H9 (cell line): ENCODE measurements around the gene MYO1D. TPM values are rescaled to one million over a fixed set of nuclear protein-coding genes. Genes with fewer than 3 reads are reported as not detected.
A peak's percentile ranks its signal among the peaks of the same experiment; 100 is the strongest.

ENCODE experiments used
- DNase-seq: peaks from one replicate; pipeline ENCODE4 v3.0.0-alpha.2; 2017
- H2AFZ ChIP-seq: one replicate; pipeline ENCODE4 v1.6.1; 2013; ENCODE audit warnings: mild to moderate bottlenecking, low read length, control low read depth, moderate library complexity
- H2AK5ac ChIP-seq: 2 replicates; pipeline ENCODE4 v1.6.1; 2013; ENCODE audit warnings: low read length, control low read depth, mixed read lengths; ENCODE audit not compliant: insufficient read length
- H2BK120ac ChIP-seq: one replicate; pipeline ENCODE4 v1.6.1; 2013; ENCODE audit warnings: low read depth, mild to moderate bottlenecking, low read length, control low read depth, inconsistent platforms; ENCODE audit not compliant: poor library complexity, severe bottlenecking
- H2BK12ac ChIP-seq: 2 replicates; pipeline ENCODE4 v1.6.1; 2013; ENCODE audit warnings: low read length, control low read depth, mixed read lengths, low read depth; ENCODE audit not compliant: insufficient read length
- H2BK15ac ChIP-seq: 2 replicates; pipeline ENCODE4 v1.6.1; 2013; ENCODE audit warnings: low read depth, low read length, control low read depth
- H2BK20ac ChIP-seq: one replicate; pipeline ENCODE4 v1.6.1; 2013; ENCODE audit warnings: low read depth, mild to moderate bottlenecking, low read length, control low read depth, inconsistent platforms; ENCODE audit not compliant: poor library complexity, severe bottlenecking
- H2BK5ac ChIP-seq: 2 replicates; pipeline ENCODE4 v1.6.1; 2013; ENCODE audit warnings: low read length, control low read depth, mixed read lengths; ENCODE audit not compliant: insufficient read length
- H3K14ac ChIP-seq: 2 replicates; pipeline ENCODE4 v1.6.1; 2013; ENCODE audit warnings: low read length, control low read depth; ENCODE audit not compliant: insufficient read depth
- H3K18ac ChIP-seq: 2 replicates; pipeline ENCODE4 v1.6.1; 2013; ENCODE audit warnings: low read depth, mild to moderate bottlenecking, mixed read lengths, low read length, control low read depth; ENCODE audit not compliant: insufficient read length
- H3K23ac ChIP-seq: 2 replicates; pipeline ENCODE4 v1.6.1; 2013; ENCODE audit warnings: low read length, control low read depth, mixed read lengths, low read depth; ENCODE audit not compliant: insufficient read length
- H3K23me2 ChIP-seq: 2 replicates; pipeline ENCODE4 v1.6.1; 2013; ENCODE audit warnings: low read depth, mild to moderate bottlenecking, mixed read lengths, low read length, control low read depth; ENCODE audit not compliant: insufficient read length, poor library complexity, severe bottlenecking
- H3K27ac ChIP-seq: 2 replicates; pipeline ENCODE4 v1.5.1; 2013; ENCODE audit warnings: low read length, control low read depth, mixed read lengths, low read depth; ENCODE audit not compliant: insufficient read length
- H3K27me3 ChIP-seq: 2 replicates; pipeline ENCODE4 v1.6.1; 2013; ENCODE audit warnings: low read length, control low read depth, inconsistent platforms; ENCODE audit not compliant: insufficient read depth
- H3K4ac ChIP-seq: 2 replicates; pipeline ENCODE4 v1.6.1; 2013; ENCODE audit warnings: low read depth, mild to moderate bottlenecking, control low read depth, inconsistent platforms, low read length, moderate library complexity
- H3K4me1 ChIP-seq: 2 replicates; pipeline ENCODE4 v1.6.1; 2013; ENCODE audit warnings: low read length, control low read depth, inconsistent platforms; ENCODE audit not compliant: insufficient read depth
- H3K4me2 ChIP-seq: 2 replicates; pipeline ENCODE4 v1.6.1; 2013; ENCODE audit warnings: low read length, control low read depth, mixed read lengths; ENCODE audit not compliant: insufficient read length, insufficient read depth
- H3K56ac ChIP-seq: 2 replicates; pipeline ENCODE4 v1.6.1; 2013; ENCODE audit warnings: low read depth, mild to moderate bottlenecking, mixed read lengths, low read length, control low read depth; ENCODE audit not compliant: insufficient read length
- H3K79me1 ChIP-seq: 2 replicates; pipeline ENCODE4 v1.6.1; 2013; ENCODE audit warnings: low read depth, mild to moderate bottlenecking, moderate library complexity, low read length, control low read depth, inconsistent platforms; ENCODE audit not compliant: insufficient read depth, poor library complexity, severe bottlenecking
- H3K79me2 ChIP-seq: 2 replicates; pipeline ENCODE4 v1.6.1; 2013; ENCODE audit warnings: low read length, control low read depth, inconsistent platforms; ENCODE audit not compliant: insufficient read depth
- H3K9ac ChIP-seq: 2 replicates; pipeline ENCODE4 v1.6.1; 2013; ENCODE audit warnings: low read length, control low read depth, mixed read lengths; ENCODE audit not compliant: insufficient read length; ENCODE audit errors: extremely low read depth
- H3K9me3 ChIP-seq: one replicate; pipeline ENCODE4 v1.6.1; 2013; ENCODE audit warnings: low read depth, low read length, inconsistent platforms; ENCODE audit not compliant: control insufficient read depth
- H3T11ph ChIP-seq: one replicate; pipeline ENCODE4 v1.6.1; 2013; ENCODE audit warnings: mild to moderate bottlenecking, low read length, control low read depth, inconsistent platforms
- H4K20me1 ChIP-seq: one replicate; pipeline ENCODE4 v1.6.1; 2013; ENCODE audit not compliant: control insufficient read depth, insufficient read length, insufficient read depth
- H4K5ac ChIP-seq: 2 replicates; pipeline ENCODE4 v1.6.1; 2013; ENCODE audit warnings: low read depth, mild to moderate bottlenecking, mixed read lengths, low read length, control low read depth; ENCODE audit not compliant: insufficient read length
- H4K8ac ChIP-seq: replicated peaks from 2 replicates; pipeline ENCODE4 v1.6.1; 2013; ENCODE audit warnings: low read length, control low read depth, mixed read lengths, low read depth; ENCODE audit not compliant: insufficient read length
- H4K91ac ChIP-seq: 2 replicates; pipeline ENCODE4 v1.6.1; 2013; ENCODE audit warnings: low read depth, mild to moderate bottlenecking, moderate library complexity, mixed read lengths, low read length, control low read depth; ENCODE audit not compliant: insufficient read length
- H3K27ac Mint-ChIP-seq, 3 experiments: 2 replicates in 2 of 3; 3 replicates in 1 of 3; pipeline ENCODE4 v1.8.0; 2020 to 2021; ENCODE audit warnings: mixed read lengths in 3 of 3, mild to moderate bottlenecking in 1 of 3, moderate library complexity in 1 of 3
- H3K27me3 Mint-ChIP-seq: 2 replicates; pipeline ENCODE4 v1.8.0; 2021; ENCODE audit warnings: low read depth, mild to moderate bottlenecking, moderate library complexity, mixed read lengths
- H3K36me3 Mint-ChIP-seq, 3 experiments: 2 replicates in 2 of 3; 3 replicates in 1 of 3; pipeline ENCODE4 v1.8.0; 2020 to 2021; ENCODE audit warnings: low read depth in 3 of 3, mixed read lengths in 3 of 3; ENCODE audit not compliant: insufficient read depth in 1 of 3
- H3K4me1 Mint-ChIP-seq, 2 experiments: 2 replicates each; pipeline ENCODE4 v1.8.0; 2020; ENCODE audit warnings: mixed read lengths in 2 of 2
- H3K4me3 Mint-ChIP-seq, 2 experiments: 2 replicates in 1 of 2; 3 replicates in 1 of 2; pipeline ENCODE4 v1.8.0; 2020 to 2021; ENCODE audit warnings: mild to moderate bottlenecking in 2 of 2, mixed read lengths in 2 of 2, moderate library complexity in 1 of 2
- H3K9me3 Mint-ChIP-seq, 2 experiments: 2 replicates in 1 of 2; 3 replicates in 1 of 2; pipeline ENCODE4 v1.8.0; 2020; ENCODE audit warnings: mild to moderate bottlenecking in 2 of 2, mixed read lengths in 2 of 2, moderate library complexity in 1 of 2
- CTCF ChIP-seq: fragments of 200-600 bp; sonication (generic); conservative IDR thresholded peaks from 3 replicates; pipeline ENCODE4 v1.8.0; 2021; ENCODE audit warnings: antibody characterized with exemption, mild to moderate bottlenecking
- WGBS: extraction: QIAGEN DNeasy Blood & Tissue Kit; methylation state at CpG from one replicate; pipeline ENCODE4 v1.1.7; 2013; ENCODE audit warnings: missing lambda C conversion rate, low lambda C conversion rate, mixed read lengths; ENCODE audit not compliant: insufficient read length; ENCODE audit errors: extremely low coverage; 5-methylcytosine and 5-hydroxymethylcytosine counted together
- total RNA-seq: library from RNA; stranded (reverse); gene quantifications from 2 replicates; pipeline ENCODE4 v1.2.1, GENCODE V29; 2021

MYO1D gene
- total RNA-seq, 1 experiment from 2014 or later: 19.0 TPM

GRCh38 chr17:32757963-32758362 lies 119.0 kb downstream of the MYO1D start:
- Histone ChIP-seq H3K18ac (no peak overlapping the region), H2BK5ac (no peak overlapping the region), H3K23me2 (no peaks in the 10 kb centered on the region), H2BK15ac (no peak overlapping the region), H2BK120ac (no peak overlapping the region), H3K14ac (no peak overlapping the region), H3K4ac (no peak overlapping the region), H4K8ac (no peak overlapping the region), H3K79me1 (no peaks in the 10 kb centered on the region), H3K9ac (no peak overlapping the region), H3T11ph (no peak overlapping the region), H3K27ac (no peak overlapping the region), H2BK20ac (no peak overlapping the region), H3K4me2 (no peak overlapping the region), H4K91ac (no peak overlapping the region), H2BK12ac (no peak overlapping the region), H3K56ac (no peak overlapping the region), H2AK5ac (no peak overlapping the region), H3K27me3 (no peaks in the 10 kb centered on the region), H3K4me1 (no peaks in the 10 kb centered on the region), H3K23ac (no peak overlapping the region), H2AFZ (no peak overlapping the region), H3K9me3 (no peaks in the 10 kb centered on the region), H3K79me2 (no peaks in the 10 kb centered on the region), H4K20me1 (no peaks in the 10 kb centered on the region), H4K5ac (no peak overlapping the region)
- no CpG with 5 or more reads among the region's 1 CpG for WGBS
- Mint-ChIP-seq H3K4me3 (no peak overlapping the region), H3K27ac (peak overlapping the region in 2 of 3 experiments; percentile 1 to 8; a peak in 1 of 7 replicates), H3K27me3 (no peaks in the 10 kb centered on the region), H3K36me3 (peaks cover 0 to 2% (median 2%) of the 10 kb centered on the region in 3 experiments; a peak in 6 of 7 replicates), H3K4me1 (peaks cover 5 to 7% of the 10 kb centered on the region in 2 experiments), H3K9me3 (no peaks in the 10 kb centered on the region; a peak in 1 of 5 replicates)
- TF ChIP-seq CTCF: no peak
- DNase-seq: no peak
